Superior temporal gyrus (tissue), 1 donor: ENCODE results near the gene STAT3.
"Not testable (repeated sequence)": the region's sequence is repeated elsewhere in the genome, so short reads cannot be mapped to it uniquely, and the experiment has no call there.

ENCODE experiments used
- DNase-seq: peaks from one replicate; pipeline ENCODE4 v3.0.0-alpha.2; 2016; ENCODE audit errors: extremely low spot score

Gene STAT3

GRCh38 chr17:42409523-42410318, 21.5 kb upstream of the STAT3 start:
- no peak for DNase-seq

GRCh38 chr17:42408061-42408460, 19.8 kb upstream of the STAT3 start:
- DNase-seq: peak; percentile 88

- DNase-seq: peak; percentile 90
Observed at GRCh38 chr17:42407289-42407836, 19.1 kb upstream of the STAT3 start.

- DNase-seq: no peak
Observed at GRCh38 chr17:42406615-42407288, 18.5 kb upstream of the STAT3 start.

- peak; percentile 85 for DNase-seq
Observed at GRCh38 chr17:42405963-42406495, 17.8 kb upstream of the STAT3 start.

- DNase-seq: no peak
Observed at GRCh38 chr17:42405076-42405475, 16.8 kb upstream of the STAT3 start.

- DNase-seq: no peak
Observed at GRCh38 chr17:42404326-42405055, 16.2 kb upstream of the STAT3 start.

GRCh38 chr17:42403150-42403549, 14.9 kb upstream of the STAT3 start:
- peak; percentile 7 for DNase-seq

GRCh38 chr17:42402117-42402516, 13.9 kb upstream of the STAT3 start:
- no peak for DNase-seq

- not testable (repeated sequence) for DNase-seq
Observed at GRCh38 chr17:42400844-42401375, 12.7 kb upstream of the STAT3 start.

GRCh38 chr17:42399948-42400843, 12.0 kb upstream of the STAT3 start:
- no peak for DNase-seq

- no peak for DNase-seq
Observed at GRCh38 chr17:42399121-42399520, 10.9 kb upstream of the STAT3 start.

- DNase-seq: not testable (repeated sequence)
Observed at GRCh38 chr17:42395601-42396000, 7.4 kb upstream of the STAT3 start.

GRCh38 chr17:42394838-42395237, 6.6 kb upstream of the STAT3 start:
- no peak for DNase-seq

GRCh38 chr17:42392692-42393415, 4.6 kb upstream of the STAT3 start:
- DNase-seq: no peak

- DNase-seq: not testable (repeated sequence)
Observed at GRCh38 chr17:42391439-42391838, 3.2 kb upstream of the STAT3 start.

GRCh38 chr17:42389899-42390298, 1.7 kb upstream of the STAT3 start:
- DNase-seq: no peak

- no peak for DNase-seq
Observed at GRCh38 chr17:42389135-42389417, 834 bp upstream of the STAT3 start.

- DNase-seq: no peak
Observed at GRCh38 chr17:42387661-42388380, 421 bp downstream of the STAT3 start.
